Spleen (tissue), 7 donors: ENCODE results near the gene ADGRG3.

Experiments
- CTCF ChIP-seq, 11 experiments: fragments of 200-600 bp in 7 of 11; fragments of 450-650 bp in 4 of 11; sonication (generic) in 4 of 11; IDR thresholded peaks in 8 of 11; conservative IDR thresholded peaks in 3 of 11; 1 replicate in 7 of 11; 2 replicates in 4 of 11; pipeline versions ENCODE4 v1.4.0 to v1.8.0; 2016 to 2021; ENCODE audit warnings: antibody characterized with exemption in 11 of 11, inconsistent platforms in 4 of 11, mild to moderate bottlenecking in 1 of 11
- POLR2A ChIP-seq, 3 donors: fragments of 450-650 bp; IDR thresholded peaks; one replicate each; pipeline ENCODE4 v1.5.1; 2017; ENCODE audit warnings: antibody characterized with exemption in 3 of 3, mild to moderate bottlenecking in 1 of 3
- POLR2AphosphoS5 ChIP-seq, 3 donors: sonication (generic); formaldehyde crosslinking; IDR thresholded peaks; one replicate each; pipeline ENCODE4 v1.5.1; 2017; ENCODE audit warnings: antibody characterized with exemption in 3 of 3
- donor health status: DM: no; HTN: no; CAD: no; lungs with moderate emphysema.
- donor health status: DM: no; HTN: no; CAD: no.
- donor health status: DM: no; HTN: no; CAD: no.

DNA sequence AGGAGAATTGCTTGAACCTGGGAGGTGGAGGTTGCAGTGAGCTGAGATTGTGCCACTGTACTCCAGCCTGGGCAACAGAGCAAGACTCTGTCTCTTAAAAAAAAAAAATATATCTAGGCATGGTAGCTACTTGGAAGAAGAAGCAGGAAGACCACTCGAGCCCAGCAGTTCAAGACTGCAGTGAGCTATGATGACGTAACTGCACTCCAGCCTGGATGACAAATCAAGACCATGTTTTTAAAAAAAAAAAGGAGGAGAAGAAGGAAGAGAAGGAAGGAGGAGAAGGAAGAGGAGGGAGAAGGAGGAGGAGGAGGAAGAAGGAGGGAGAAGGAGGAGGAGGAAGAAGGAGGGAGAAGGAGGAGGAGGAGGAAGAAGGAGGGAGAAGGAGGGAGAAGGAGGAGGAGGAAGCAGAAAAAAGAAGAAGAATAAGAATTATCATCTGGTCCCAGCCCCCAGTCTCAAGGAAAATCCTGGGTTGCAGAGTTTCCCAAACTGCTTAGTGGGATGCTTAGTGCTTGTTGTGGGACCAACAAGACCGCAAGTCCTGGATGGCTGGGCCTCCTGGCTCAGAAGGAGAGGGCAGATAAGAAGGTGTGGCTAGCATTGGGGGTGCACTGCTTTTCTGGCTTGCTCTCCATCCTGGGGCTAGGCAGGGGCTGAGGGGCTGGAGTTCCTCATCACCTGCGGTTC lies 22.8 kb downstream of the ADGRG3 start:
- TF ChIP-seq POLR2A (IDR thresholded peaks at IDR 0.05) (no peak), CTCF (IDR thresholded peaks at IDR 0.05 in 8 of 11, conservative IDR thresholded peaks at IDR 0.05 in 3 of 11) (no peak), POLR2AphosphoS5 (IDR thresholded peaks at IDR 0.05) (no peak)
